SIG-M5 treated with dmso at 0.1 percent for 504 hours (cell line): Measurements from ENCODE around the gene SPINK8.
"Not testable (repeated sequence)": the region's sequence is repeated elsewhere in the genome, so short reads cannot be mapped to it uniquely, and the experiment has no call there.

Source experiments
- DNase-seq: peaks from one replicate; lab custom pipeline; 2025; ENCODE audit not compliant: unreplicated experiment; lab: John Stamatoyannopoulos, UW

SPINK8 gene

GRCh38 chr3:48333346-48334245, at the start of gene SPINK8:
Gene SPINK8, minus strand, starts transcription at chr3:48333661. Its CDS starts 5,320 bp downstream, at chr3:48328341.
- DNase-seq, result not testable (repeated sequence)

- DNase-seq, result no peak
Observed at GRCh38 chr3:48372862-48373435, 39.5 kb upstream of the SPINK8 start.

GRCh38 chr3:48372377-48372770, 38.9 kb upstream of the SPINK8 start:
- DNase-seq, result no peak

- no peak for DNase-seq
Observed at GRCh38 chr3:48371651-48372376, 38.4 kb upstream of the SPINK8 start, which contains the start of gene FBXW12. Gene FBXW12, plus strand, starts transcription at chr3:48372219. Its CDS starts 549 bp downstream, at chr3:48372768.

GRCh38 chr3:48370333-48370713, 36.9 kb upstream of the SPINK8 start:
- DNase-seq, result no peak

- no peak for DNase-seq
Observed at GRCh38 chr3:48369693-48370332, 36.4 kb upstream of the SPINK8 start.

GRCh38 chr3:48367201-48367600, 33.7 kb upstream of the SPINK8 start:
- no peak for DNase-seq

- DNase-seq, result no peak
Observed at GRCh38 chr3:48364840-48365239, 31.4 kb upstream of the SPINK8 start.

GRCh38 chr3:48361928-48362327, 28.5 kb upstream of the SPINK8 start:
- DNase-seq, result no peak

GRCh38 chr3:48356419-48356818, 23.0 kb upstream of the SPINK8 start:
- DNase-seq, result peak; percentile 46

GRCh38 chr3:48353987-48354386, 20.5 kb upstream of the SPINK8 start:
- DNase-seq, result no peak

GRCh38 chr3:48352546-48352945, 19.1 kb upstream of the SPINK8 start:
- no peak for DNase-seq

GRCh38 chr3:48347500-48347899, 14.0 kb upstream of the SPINK8 start:
- no peak for DNase-seq

- no peak for DNase-seq
Observed at GRCh38 chr3:48345946-48346572, 12.6 kb upstream of the SPINK8 start.

- DNase-seq, result no peak
Observed at GRCh38 chr3:48344867-48345507, 11.5 kb upstream of the SPINK8 start.

GRCh38 chr3:48343432-48343831, 10.0 kb upstream of the SPINK8 start:
- DNase-seq, result no peak

- DNase-seq, result no peak
Observed at GRCh38 chr3:48338635-48339034, 5.2 kb upstream of the SPINK8 start.

- not testable (repeated sequence) for DNase-seq
Observed at GRCh38 chr3:48337536-48337935, 4.1 kb upstream of the SPINK8 start.

- peak; percentile 65 for DNase-seq
Observed at GRCh38 chr3:48335286-48335685, 1.8 kb upstream of the SPINK8 start.

GRCh38 chr3:48334605-48335004, 1.1 kb upstream of the SPINK8 start:
- DNase-seq, result no peak
